Endodermal cell (in vitro differentiated cells): ENCODE measurements around the gene WDR77. TPM values are rescaled to one million over a fixed set of nuclear protein-coding genes. Genes with fewer than 3 reads are reported as not detected.

ENCODE experiments used
- DNase-seq: peaks from one replicate; pipeline ENCODE4 v3.0.0-alpha.2; 2017
- H3K27ac ChIP-seq: 2 replicates; pipeline ENCODE4 v1.5.1; 2013; ENCODE audit warnings: mild to moderate bottlenecking, low read depth, low read length, moderate library complexity
- H3K27me3 ChIP-seq: 2 replicates; pipeline ENCODE4 v1.6.1; 2013; ENCODE audit warnings: mild to moderate bottlenecking, low read length, moderate library complexity; ENCODE audit not compliant: insufficient read depth, control insufficient read depth, poor library complexity, severe bottlenecking
- H3K36me3 ChIP-seq: 2 replicates; pipeline ENCODE4 v1.7.0; 2013; ENCODE audit warnings: mild to moderate bottlenecking, low read length, moderate library complexity; ENCODE audit not compliant: control insufficient read depth, insufficient read depth
- H3K4me1 ChIP-seq: one replicate; pipeline ENCODE4 v1.7.0; 2013; ENCODE audit warnings: low read length; ENCODE audit not compliant: control insufficient read depth, insufficient read depth
- H3K4me3 ChIP-seq: 2 replicates; pipeline ENCODE4 v1.5.1; 2013; ENCODE audit warnings: mild to moderate bottlenecking, low read length, moderate library complexity
- H3K9ac ChIP-seq: 2 replicates; pipeline ENCODE4 v1.6.1; 2013; ENCODE audit warnings: mild to moderate bottlenecking, low read length, moderate library complexity; ENCODE audit not compliant: poor library complexity, severe bottlenecking; ENCODE audit errors: extremely low read depth
- H3K9me3 ChIP-seq: 2 replicates; pipeline ENCODE4 v1.6.1; 2013; ENCODE audit warnings: mild to moderate bottlenecking, low read length, moderate library complexity; ENCODE audit not compliant: control insufficient read depth
- H3K27ac Mint-ChIP-seq: 2 replicates; pipeline ENCODE4 v1.8.0; 2020; ENCODE audit warnings: mixed read lengths
- H3K27me3 Mint-ChIP-seq: 2 replicates; pipeline ENCODE4 v1.8.0; 2021; ENCODE audit warnings: mild to moderate bottlenecking, mixed read lengths; ENCODE audit not compliant: insufficient read depth
- H3K36me3 Mint-ChIP-seq: 2 replicates; pipeline ENCODE4 v1.8.0; 2020; ENCODE audit warnings: low read depth, mixed read lengths
- H3K4me1 Mint-ChIP-seq: 2 replicates; pipeline ENCODE4 v1.8.0; 2020; ENCODE audit warnings: mixed read lengths
- H3K4me3 Mint-ChIP-seq: 2 replicates; pipeline ENCODE4 v1.8.0; 2020; ENCODE audit warnings: mild to moderate bottlenecking, moderate library complexity, mixed read lengths
- H3K9me3 Mint-ChIP-seq: 2 replicates; pipeline ENCODE4 v1.8.0; 2020; ENCODE audit warnings: mild to moderate bottlenecking, mixed read lengths
- WGBS, 2 experiments: methylation state at CpG; one replicate each; pipeline versions ENCODE4 v1.1.5 to v1.1.7; 2013; ENCODE audit warnings: missing lambda C conversion rate in 2 of 2, mixed read lengths in 1 of 2; ENCODE audit not compliant: insufficient coverage in 1 of 2, insufficient read length in 1 of 2; 5-methylcytosine and 5-hydroxymethylcytosine counted together
- total RNA-seq, 2 donors: library from RNA; stranded (reverse); fragmentation: NEBNext Ultra II Directional in 1 of 2; extraction: Animal tissue kit (Norgen Biotek cat#: 25700) in 1 of 2; gene quantifications; 2 replicates in 1 of 2; 3 replicates in 1 of 2; pipeline ENCODE4 v1.2.1, GENCODE V29; 2021
- TF ChIP-seq, protein P1 (sequence below): fragments of 200-600 bp; sonication (generic); conservative IDR thresholded peaks from 2 replicates; pipeline ENCODE4 v1.5.0; 2021; ENCODE audit warnings: antibody characterized with exemption, mild to moderate bottlenecking

WDR77 gene
- total RNA-seq, 2 donors from 2014 or later = 60.4 to 68.4 TPM

DNA sequence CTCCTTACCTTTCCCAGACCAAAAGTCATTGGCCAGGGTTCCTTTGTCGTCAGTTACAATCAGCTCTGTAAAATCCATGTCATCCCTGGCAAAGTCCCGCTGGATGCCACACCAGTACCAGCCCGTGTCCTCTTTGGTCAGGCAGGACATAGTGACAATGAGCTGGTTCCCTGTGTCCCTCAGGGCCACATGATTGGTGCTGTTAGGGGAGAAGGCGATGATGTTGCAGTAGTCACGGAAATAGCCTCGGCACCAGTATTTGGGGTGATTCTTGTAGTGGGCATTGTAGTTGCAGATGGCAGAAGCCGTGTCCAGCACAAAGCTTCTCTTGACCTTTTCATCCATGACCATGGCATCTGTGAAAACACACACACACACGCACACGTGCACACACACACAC is 39.6 kb upstream of the WDR77 start:
- peaks cover 4% of the 10 kb centered on the region for H3K27me3 Mint-ChIP-seq
- H3K4me3 ChIP-seq = no peak overlapping the region
- H3K9ac ChIP-seq = no peak overlapping the region
- no peaks in the 10 kb centered on the region for H3K9me3 Mint-ChIP-seq
- DNase-seq = no peak
- H3K36me3 ChIP-seq = no peaks in the 10 kb centered on the region
- no peaks in the 10 kb centered on the region for H3K36me3 Mint-ChIP-seq
- H3K4me1 Mint-ChIP-seq = no peaks in the 10 kb centered on the region
- H3K9me3 ChIP-seq = no peaks in the 10 kb centered on the region
- no peak overlapping the region for H3K27ac ChIP-seq
- no peak overlapping the region for H3K4me3 Mint-ChIP-seq
- TF ChIP-seq, protein P1, sequence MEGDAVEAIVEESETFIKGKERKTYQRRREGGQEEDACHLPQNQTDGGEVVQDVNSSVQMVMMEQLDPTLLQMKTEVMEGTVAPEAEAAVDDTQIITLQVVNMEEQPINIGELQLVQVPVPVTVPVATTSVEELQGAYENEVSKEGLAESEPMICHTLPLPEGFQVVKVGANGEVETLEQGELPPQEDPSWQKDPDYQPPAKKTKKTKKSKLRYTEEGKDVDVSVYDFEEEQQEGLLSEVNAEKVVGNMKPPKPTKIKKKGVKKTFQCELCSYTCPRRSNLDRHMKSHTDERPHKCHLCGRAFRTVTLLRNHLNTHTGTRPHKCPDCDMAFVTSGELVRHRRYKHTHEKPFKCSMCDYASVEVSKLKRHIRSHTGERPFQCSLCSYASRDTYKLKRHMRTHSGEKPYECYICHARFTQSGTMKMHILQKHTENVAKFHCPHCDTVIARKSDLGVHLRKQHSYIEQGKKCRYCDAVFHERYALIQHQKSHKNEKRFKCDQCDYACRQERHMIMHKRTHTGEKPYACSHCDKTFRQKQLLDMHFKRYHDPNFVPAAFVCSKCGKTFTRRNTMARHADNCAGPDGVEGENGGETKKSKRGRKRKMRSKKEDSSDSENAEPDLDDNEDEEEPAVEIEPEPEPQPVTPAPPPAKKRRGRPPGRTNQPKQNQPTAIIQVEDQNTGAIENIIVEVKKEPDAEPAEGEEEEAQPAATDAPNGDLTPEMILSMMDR = no peak
- 94 to 100% methylated on average over 2 to 9 of the region's 9 CpGs for WGBS, 2 experiments
- no peaks in the 10 kb centered on the region for H3K4me1 ChIP-seq
- H3K27me3 ChIP-seq = no peaks in the 10 kb centered on the region
- no peak overlapping the region for H3K27ac Mint-ChIP-seq

DNA sequence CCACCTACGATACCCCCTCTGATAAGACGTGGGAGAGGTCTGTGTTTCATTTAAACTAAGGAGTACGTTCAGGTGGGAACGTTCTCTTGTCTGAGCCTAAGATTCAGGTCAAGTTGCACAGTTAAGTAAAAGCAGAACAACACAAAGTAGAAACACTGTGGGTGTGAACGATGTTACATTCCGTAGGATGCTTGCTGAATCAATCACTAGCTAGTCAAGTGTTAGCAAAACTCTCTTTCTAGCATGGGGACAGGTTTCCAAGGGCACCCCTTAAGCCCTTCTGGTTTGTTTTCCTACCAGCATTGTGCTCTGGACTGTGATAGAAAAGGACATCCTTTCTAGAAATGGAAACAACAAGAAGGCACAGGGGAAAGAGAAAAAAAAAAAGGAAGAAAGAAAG is 38.1 kb upstream of the WDR77 start:
- no peak overlapping the region for H3K4me3 Mint-ChIP-seq
- no peaks in the 10 kb centered on the region for H3K36me3 ChIP-seq

GRCh38 chr1:111486431-111486830 is 37.4 kb upstream of the WDR77 start:
- Mint-ChIP-seq H3K4me3 (no peak overlapping the region), H3K27ac (no peak overlapping the region), H3K27me3 (peaks cover 4% of the 10 kb centered on the region), H3K4me1 (no peaks in the 10 kb centered on the region), H3K36me3 (no peaks in the 10 kb centered on the region), H3K9me3 (no peaks in the 10 kb centered on the region)
- Histone ChIP-seq H3K9me3 (no peaks in the 10 kb centered on the region), H3K27me3 (no peaks in the 10 kb centered on the region), H3K9ac (no peak overlapping the region), H3K4me1 (no peaks in the 10 kb centered on the region), H3K4me3 (no peak overlapping the region), H3K27ac (no peak overlapping the region), H3K36me3 (no peaks in the 10 kb centered on the region)
- TF ChIP-seq, protein P1 = no peak
- WGBS, 2 experiments = 97 to 100% methylated on average over 2 to 7 of the region's 7 CpGs
- DNase-seq = no peak

More for the DNA sequence above, 38.1 kb upstream of the WDR77 start:
- no peaks in the 10 kb centered on the region for H3K9me3 Mint-ChIP-seq
- no peaks in the 10 kb centered on the region for H3K36me3 Mint-ChIP-seq
- no peaks in the 10 kb centered on the region for H3K4me1 ChIP-seq
- WGBS, 2 experiments = 92 to 95% methylated on average over 6 of the region's 6 CpGs
- no peaks in the 10 kb centered on the region for H3K4me1 Mint-ChIP-seq
- no peaks in the 10 kb centered on the region for H3K27me3 ChIP-seq
- H3K27ac ChIP-seq = no peak overlapping the region
- H3K9ac ChIP-seq = no peak overlapping the region
- no peak for DNase-seq
- no peaks in the 10 kb centered on the region for H3K9me3 ChIP-seq
- H3K27ac Mint-ChIP-seq = no peak overlapping the region
- TF ChIP-seq, protein P1 = no peak
- no peak overlapping the region for H3K4me3 ChIP-seq
- peaks cover 4% of the 10 kb centered on the region for H3K27me3 Mint-ChIP-seq
